ENCODE results near the gene NKX2-8. TPM values are rescaled to one million over a fixed set of nuclear protein-coding genes. Genes with fewer than 3 reads are reported as not detected.

The NKX2-8 gene
- polyA plus RNA-seq, 1 donor: not detected

DNA sequence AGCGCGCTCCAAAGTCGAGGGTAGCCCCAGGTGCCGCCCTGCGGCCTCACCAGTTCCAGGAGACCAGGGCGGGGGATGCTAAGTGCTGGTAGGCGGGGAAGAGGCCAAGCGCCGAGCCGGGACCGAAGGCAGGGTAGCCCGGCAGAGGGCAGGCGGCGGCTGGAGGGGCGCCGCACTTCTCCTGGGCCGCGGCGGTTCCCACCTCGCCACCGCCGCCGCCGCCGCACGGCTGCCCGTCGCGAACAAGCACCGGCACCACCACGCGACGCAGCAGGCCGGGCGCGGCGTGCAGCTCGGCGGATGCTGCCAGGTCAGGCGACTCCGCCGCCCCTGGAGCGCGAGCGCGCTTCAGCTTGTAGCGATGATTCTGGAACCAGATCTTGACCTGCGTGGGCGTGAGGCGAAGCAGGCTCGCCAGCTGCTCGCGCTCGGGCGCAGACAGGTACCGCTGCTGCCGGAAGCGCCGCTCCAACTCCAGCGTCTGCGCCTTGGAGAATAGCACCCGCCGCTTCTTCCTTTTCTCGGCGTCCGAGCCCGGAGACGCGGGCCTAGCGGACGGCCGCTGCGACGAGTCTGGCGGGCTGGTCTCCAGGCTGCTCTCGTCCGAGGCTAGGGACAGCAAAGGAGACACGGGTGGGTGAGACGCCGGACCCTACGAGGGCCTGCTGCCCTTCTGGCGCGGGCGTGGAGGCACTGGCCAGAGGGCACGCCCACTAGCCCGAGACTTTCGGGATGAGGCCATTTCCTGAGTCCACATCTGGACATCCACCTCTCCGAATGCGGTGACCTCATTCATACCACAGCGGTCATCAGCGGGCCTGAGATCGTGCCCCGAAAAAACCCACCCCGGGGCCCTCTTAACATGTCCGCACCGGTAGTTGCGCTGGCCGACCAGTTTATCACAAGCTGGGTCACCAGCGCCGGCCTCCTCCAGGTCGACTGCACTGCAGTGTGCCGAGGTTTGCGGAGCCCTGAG is 1.3 kb downstream of the NKX2-8 start:
- Histone ChIP-seq H3K9me3 (ENCODE audit: control insufficient read depth, low read depth, low read length) (peaks cover 14% of the 10 kb centered on the region), H3K36me3 (ENCODE audit: control insufficient read depth, insufficient read depth, low read length) (no peaks in the 10 kb centered on the region), H3K4me1 (ENCODE audit: control insufficient read depth, insufficient read depth, low read length) (no peaks in the 10 kb centered on the region), H3K4me3 (ENCODE audit: low read length) (no peak overlapping the region), H3K27me3 (ENCODE audit: control insufficient read depth, insufficient read depth, low read length) (peaks cover 93% of the 10 kb centered on the region), H3K27ac (ENCODE audit: low read length) (no peak overlapping the region)
- no CpG with 5 or more reads among the region's 103 CpGs for WGBS (ENCODE audit: insufficient coverage, low lambda C conversion rate)
- DNase-seq: peak in 1 of 2 donors; percentile 37

DNA sequence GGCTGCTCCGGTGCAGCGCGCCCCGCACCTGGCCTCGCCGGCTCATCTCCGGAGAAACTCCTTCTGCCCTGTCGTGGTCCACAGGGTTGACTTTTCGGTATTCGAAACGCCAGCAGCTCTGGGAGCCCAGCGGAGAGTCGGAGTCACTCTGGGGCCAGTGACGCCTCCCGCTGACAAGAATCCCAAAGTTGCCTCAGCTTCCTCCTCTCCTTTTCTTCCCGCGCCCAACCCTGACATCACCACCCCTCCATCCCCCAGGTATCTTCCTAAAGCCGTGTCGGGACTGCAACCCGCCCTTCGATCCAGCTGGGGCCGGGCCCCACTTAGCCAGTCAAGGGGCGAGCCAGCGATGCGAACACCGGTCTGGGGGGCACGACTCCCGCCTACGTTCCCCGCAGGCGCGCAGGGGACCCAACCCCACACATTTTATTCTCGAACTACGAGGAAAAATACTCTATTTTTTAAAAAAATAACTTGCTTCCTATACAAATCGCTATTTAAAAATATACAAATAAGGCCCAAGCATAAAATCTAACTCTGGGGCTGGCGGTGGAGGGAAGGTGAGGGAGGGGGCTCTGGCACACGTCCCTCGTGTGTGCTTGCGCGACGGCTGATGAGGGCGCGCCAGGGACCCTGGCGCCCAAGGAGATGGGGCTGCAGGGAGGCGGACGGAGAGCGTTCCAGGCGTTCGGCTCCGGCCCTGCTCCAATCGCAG is 2.1 kb downstream of the NKX2-8 start:
- Histone ChIP-seq H3K9me3 (ENCODE audit: control insufficient read depth, low read depth, low read length) (peaks cover 14% of the 10 kb centered on the region), H3K4me1 (ENCODE audit: control insufficient read depth, insufficient read depth, low read length) (no peaks in the 10 kb centered on the region), H3K27me3 (ENCODE audit: control insufficient read depth, insufficient read depth, low read length) (peaks cover 91% of the 10 kb centered on the region), H3K27ac (ENCODE audit: low read length) (no peak overlapping the region), H3K36me3 (ENCODE audit: control insufficient read depth, insufficient read depth, low read length) (no peaks in the 10 kb centered on the region), H3K4me3 (ENCODE audit: low read length) (no peak overlapping the region)
- no CpG with 5 or more reads among the region's 51 CpGs for WGBS (ENCODE audit: insufficient coverage, low lambda C conversion rate)
- no peak for DNase-seq

DNA sequence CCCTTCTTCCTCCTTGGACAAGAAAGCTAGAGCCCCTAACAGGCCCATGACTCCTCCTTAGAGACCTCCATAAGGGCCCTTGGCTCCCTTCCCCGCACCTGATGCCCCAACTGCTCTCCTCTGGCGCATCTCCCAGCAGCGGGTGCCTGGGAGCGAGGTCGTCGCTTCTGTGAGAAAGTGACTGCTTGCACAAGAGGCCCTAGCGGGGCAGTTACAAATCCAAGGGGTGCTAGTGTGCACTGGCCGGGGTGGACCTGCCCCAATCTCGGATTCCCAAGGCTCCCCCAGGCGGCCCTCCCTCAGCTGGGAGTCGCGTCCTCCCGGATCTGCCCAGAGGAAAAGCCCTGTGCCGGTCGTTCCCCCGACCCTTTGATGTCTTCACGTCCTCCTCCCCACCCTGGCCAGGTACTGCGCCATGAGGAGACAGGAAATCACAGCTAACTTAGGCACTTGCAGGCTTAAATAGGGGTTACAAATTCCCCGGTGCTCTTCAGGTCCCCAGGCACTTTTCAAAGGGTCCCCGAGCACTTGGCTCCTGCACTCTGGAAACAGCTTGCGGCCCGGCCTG is 2.8 kb downstream of the NKX2-8 start:
- no CpG with 5 or more reads among the region's 22 CpGs for WGBS (ENCODE audit: insufficient coverage, low lambda C conversion rate)
- no peaks in the 10 kb centered on the region for H3K36me3 ChIP-seq (ENCODE audit: control insufficient read depth, insufficient read depth, low read length)
- peaks cover 14% of the 10 kb centered on the region for H3K9me3 ChIP-seq (ENCODE audit: control insufficient read depth, low read depth, low read length)
- no peaks in the 10 kb centered on the region for H3K4me1 ChIP-seq (ENCODE audit: control insufficient read depth, insufficient read depth, low read length)
- H3K4me3 ChIP-seq (ENCODE audit: low read length): no peak overlapping the region
- H3K27ac ChIP-seq (ENCODE audit: low read length): no peak overlapping the region
- H3K27me3 ChIP-seq (ENCODE audit: control insufficient read depth, insufficient read depth, low read length): peaks cover 86% of the 10 kb centered on the region
- DNase-seq: no peak

DNA sequence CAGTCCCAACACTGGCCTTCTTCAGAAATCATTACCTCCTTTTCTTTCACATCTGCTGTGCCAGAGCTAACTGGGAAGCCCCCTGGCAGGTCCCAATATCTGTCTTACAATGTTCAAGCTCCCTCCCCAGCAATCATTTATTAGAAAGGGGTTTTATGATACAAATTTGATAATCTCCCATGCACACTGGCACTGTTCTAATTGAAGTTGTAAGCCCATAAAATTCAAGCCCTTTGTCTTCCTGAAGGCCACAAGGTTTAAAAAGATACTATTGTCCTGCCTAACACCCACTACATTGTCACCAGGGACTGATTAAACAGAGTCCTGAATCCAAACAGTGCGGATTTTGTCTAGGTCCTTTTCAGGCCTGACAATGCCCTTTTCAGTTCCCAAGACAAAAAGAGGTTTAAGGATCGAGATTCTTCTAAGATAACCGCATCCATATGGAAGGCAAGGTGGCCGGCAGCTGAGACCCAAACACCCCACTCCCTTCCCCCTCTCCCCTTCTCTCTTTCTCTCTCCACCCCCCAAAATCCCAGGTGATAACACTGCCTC is 3.3 kb downstream of the NKX2-8 start:
- Histone ChIP-seq H3K27me3 (ENCODE audit: control insufficient read depth, insufficient read depth, low read length) (peaks cover 83% of the 10 kb centered on the region), H3K4me3 (ENCODE audit: low read length) (no peak overlapping the region), H3K9me3 (ENCODE audit: control insufficient read depth, low read depth, low read length) (peaks cover 15% of the 10 kb centered on the region), H3K36me3 (ENCODE audit: control insufficient read depth, insufficient read depth, low read length) (no peaks in the 10 kb centered on the region), H3K27ac (ENCODE audit: low read length) (no peak overlapping the region), H3K4me1 (ENCODE audit: control insufficient read depth, insufficient read depth, low read length) (no peaks in the 10 kb centered on the region)
- no CpG with 5 or more reads among the region's 4 CpGs for WGBS (ENCODE audit: insufficient coverage, low lambda C conversion rate)
- no peak for DNase-seq

DNA sequence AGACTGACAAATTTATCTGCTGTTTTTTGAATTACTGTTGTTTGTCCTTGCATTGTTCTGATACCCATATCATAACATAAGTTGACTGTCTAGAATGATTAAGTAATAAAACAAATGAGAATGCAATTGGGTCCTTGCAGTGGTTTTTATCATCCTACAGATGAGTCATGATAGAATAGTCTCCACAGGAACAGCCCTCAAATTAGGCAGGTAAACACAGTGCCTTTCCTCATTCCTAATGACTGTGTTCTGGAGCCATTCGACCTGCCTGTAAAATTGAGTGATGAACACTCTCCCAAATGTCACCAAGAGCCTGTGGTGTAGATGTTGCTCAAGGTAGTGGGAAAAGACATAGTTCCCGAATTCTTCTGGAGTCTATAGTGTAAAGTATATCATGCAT is 12.3 kb downstream of the NKX2-8 start:
- no CpG with 5 or more reads among the region's 2 CpGs for WGBS (ENCODE audit: insufficient coverage, low lambda C conversion rate)
- Histone ChIP-seq H3K27ac (ENCODE audit: low read length) (no peak overlapping the region), H3K36me3 (ENCODE audit: control insufficient read depth, insufficient read depth, low read length) (no peaks in the 10 kb centered on the region), H3K4me1 (ENCODE audit: control insufficient read depth, insufficient read depth, low read length) (no peaks in the 10 kb centered on the region), H3K9me3 (ENCODE audit: control insufficient read depth, low read depth, low read length) (peaks cover 2% of the 10 kb centered on the region), H3K4me3 (ENCODE audit: low read length) (no peak overlapping the region), H3K27me3 (ENCODE audit: control insufficient read depth, insufficient read depth, low read length) (peaks cover 10% of the 10 kb centered on the region)
- no peak for DNase-seq

DNA sequence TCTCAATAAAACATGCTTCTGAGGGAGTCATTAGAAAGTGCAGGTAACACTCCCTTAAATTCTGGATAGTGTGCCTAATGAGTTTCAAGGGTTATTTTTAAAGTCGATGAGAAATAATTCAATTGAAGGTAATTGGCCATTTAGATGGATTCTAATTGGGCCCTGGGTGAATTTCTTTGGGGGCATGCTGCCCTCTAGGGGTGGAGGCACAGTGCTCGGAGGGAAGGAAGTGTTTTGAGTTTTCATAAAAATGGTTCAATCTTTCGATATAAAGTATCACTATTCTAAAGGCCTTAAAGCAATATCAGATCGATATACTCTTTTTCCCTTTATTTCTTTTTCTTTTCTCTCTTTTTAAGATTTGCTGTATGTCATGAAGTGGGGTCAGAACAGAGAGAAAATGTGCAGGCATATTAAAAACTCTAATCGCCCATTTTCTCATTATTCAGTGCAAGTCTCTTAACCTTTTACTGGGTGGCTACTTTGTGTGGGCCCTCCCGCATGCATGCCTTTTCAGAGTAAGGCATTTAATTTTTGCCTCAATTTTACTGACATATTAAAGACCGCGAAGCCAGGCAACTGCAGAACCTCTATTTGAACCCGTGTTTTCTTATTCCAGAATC is 25.5 kb downstream of the NKX2-8 start:
- no peaks in the 10 kb centered on the region for H3K36me3 ChIP-seq (ENCODE audit: control insufficient read depth, insufficient read depth, low read length)
- H3K27me3 ChIP-seq (ENCODE audit: control insufficient read depth, insufficient read depth, low read length): peaks cover 11% of the 10 kb centered on the region
- 76% methylated on average over 6 of the region's 9 CpGs for WGBS (ENCODE audit: insufficient coverage, low lambda C conversion rate)
- H3K4me3 ChIP-seq (ENCODE audit: low read length): no peak overlapping the region
- no peaks in the 10 kb centered on the region for H3K9me3 ChIP-seq (ENCODE audit: control insufficient read depth, low read depth, low read length)
- H3K27ac ChIP-seq (ENCODE audit: low read length): no peak overlapping the region
- no peak for DNase-seq
- no peaks in the 10 kb centered on the region for H3K4me1 ChIP-seq (ENCODE audit: control insufficient read depth, insufficient read depth, low read length)

DNA sequence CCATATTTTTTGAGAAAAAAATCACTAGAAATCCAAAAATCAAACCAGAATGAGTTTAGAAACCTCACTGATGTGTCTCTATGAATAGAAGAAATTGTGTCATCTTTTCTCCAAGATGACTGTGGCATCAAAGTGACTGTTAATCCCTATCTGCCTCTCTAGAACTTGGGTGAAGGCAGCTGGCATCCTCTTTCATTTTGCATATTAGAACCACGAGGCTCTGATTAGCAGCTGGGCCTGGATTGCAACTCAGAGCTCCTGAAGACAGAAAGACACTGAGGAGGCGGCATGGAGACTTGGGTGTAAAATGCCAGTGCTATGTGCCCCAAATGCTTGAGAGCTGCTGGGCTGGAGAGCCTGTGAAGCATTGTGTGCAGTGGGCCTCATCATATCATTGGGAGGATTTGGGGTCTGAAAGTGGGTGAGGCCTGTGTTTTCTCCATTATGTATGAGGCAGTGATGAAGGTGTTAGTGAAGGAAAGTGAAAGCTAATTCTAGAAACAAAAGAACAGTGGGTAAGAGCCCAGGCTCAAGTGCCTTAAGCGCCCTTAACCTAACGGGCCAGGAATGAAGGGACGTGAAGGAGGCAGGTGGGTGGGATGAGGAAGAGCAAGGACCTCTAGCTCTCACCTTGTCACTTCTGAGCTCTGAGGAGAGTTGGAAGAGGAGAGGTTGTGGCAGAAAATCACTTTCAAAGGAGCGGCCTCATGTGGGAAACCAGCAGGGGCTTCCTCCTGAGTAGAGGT is 26.2 kb downstream of the NKX2-8 start:
- peaks cover 7% of the 10 kb centered on the region for H3K27me3 ChIP-seq (ENCODE audit: control insufficient read depth, insufficient read depth, low read length)
- no peaks in the 10 kb centered on the region for H3K4me1 ChIP-seq (ENCODE audit: control insufficient read depth, insufficient read depth, low read length)
- H3K4me3 ChIP-seq (ENCODE audit: low read length): no peak overlapping the region
- no peak overlapping the region for H3K27ac ChIP-seq (ENCODE audit: low read length)
- whole genome bisulfite sequencing (ENCODE audit: insufficient coverage, low lambda C conversion rate): no CpG with 5 or more reads among the region's 6 CpGs
- H3K9me3 ChIP-seq (ENCODE audit: control insufficient read depth, low read depth, low read length): no peaks in the 10 kb centered on the region
- no peak for DNase-seq
- no peaks in the 10 kb centered on the region for H3K36me3 ChIP-seq (ENCODE audit: control insufficient read depth, insufficient read depth, low read length)

DNA sequence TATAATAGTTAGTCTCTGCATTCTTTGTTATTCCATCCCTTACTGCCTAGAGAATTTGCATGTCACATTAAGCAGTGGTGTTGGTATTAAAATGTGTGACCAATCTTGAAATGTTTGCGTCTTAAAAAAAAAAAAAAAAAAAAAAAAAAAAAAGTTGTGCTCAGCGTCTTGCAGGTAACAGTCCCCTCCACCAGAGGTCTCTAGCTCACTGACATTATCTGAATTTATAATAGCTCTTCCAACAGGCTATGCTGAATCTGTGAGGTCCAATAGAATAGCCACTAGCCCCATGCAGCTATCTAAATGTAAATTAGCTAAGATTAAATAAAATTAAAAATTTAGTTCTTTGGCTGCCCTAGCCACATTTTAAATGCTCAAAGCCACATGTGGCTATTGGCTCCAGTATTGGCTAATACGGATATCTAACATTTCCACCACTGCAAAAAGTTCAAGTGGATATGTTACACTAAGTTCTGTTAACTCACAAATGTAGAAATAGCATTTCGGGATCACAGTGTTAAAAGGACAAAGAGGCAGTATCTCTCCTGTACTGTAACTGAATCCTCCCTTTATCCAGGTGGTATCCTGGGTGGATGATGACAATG is 28.7 kb downstream of the NKX2-8 start:
- Histone ChIP-seq H3K9me3 (ENCODE audit: control insufficient read depth, low read depth, low read length) (no peaks in the 10 kb centered on the region), H3K36me3 (ENCODE audit: control insufficient read depth, insufficient read depth, low read length) (no peaks in the 10 kb centered on the region), H3K27me3 (ENCODE audit: control insufficient read depth, insufficient read depth, low read length) (peaks cover 7% of the 10 kb centered on the region), H3K4me1 (ENCODE audit: control insufficient read depth, insufficient read depth, low read length) (no peaks in the 10 kb centered on the region), H3K4me3 (ENCODE audit: low read length) (no peak overlapping the region), H3K27ac (ENCODE audit: low read length) (no peak overlapping the region)
- WGBS (ENCODE audit: insufficient coverage, low lambda C conversion rate): 100% methylated on average over 1 of the region's 4 CpGs
- peak; percentile 2 to 5 for DNase-seq

DNA sequence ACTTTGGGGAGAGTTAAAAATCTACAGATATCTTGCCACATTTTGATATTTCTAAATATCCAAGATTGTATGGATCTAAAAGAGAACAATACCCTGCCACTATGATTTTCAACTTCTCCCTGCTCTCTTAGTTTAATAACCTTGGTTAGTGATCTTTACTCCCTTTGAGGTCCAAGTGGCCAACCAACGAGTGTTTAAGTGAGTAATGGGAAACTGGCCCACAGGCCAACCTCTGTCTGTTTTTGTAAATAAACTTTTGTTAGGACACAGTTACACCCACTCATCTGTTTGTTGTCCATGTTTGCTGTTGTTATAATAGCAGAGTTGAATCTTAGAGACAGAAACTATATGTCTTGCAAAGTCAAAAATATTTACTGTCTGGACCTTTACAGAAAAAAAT is 31.5 kb downstream of the NKX2-8 start:
- Histone ChIP-seq H3K27ac (ENCODE audit: low read length) (no peak overlapping the region), H3K36me3 (ENCODE audit: control insufficient read depth, insufficient read depth, low read length) (no peaks in the 10 kb centered on the region), H3K9me3 (ENCODE audit: control insufficient read depth, low read depth, low read length) (no peaks in the 10 kb centered on the region), H3K4me3 (ENCODE audit: low read length) (no peak overlapping the region), H3K4me1 (ENCODE audit: control insufficient read depth, insufficient read depth, low read length) (no peaks in the 10 kb centered on the region), H3K27me3 (ENCODE audit: control insufficient read depth, insufficient read depth, low read length) (peaks cover 9% of the 10 kb centered on the region)
- DNase-seq: no peak
- no CpG with 5 or more reads among the region's 1 CpG for WGBS (ENCODE audit: insufficient coverage, low lambda C conversion rate)
